PFSK-1 (cell line): ENCODE data around the gene GALNT18.

Source experiments
- FOXP2 ChIP-seq: optimal IDR thresholded peaks from 2 replicates; pipeline ENCODE3; 2011; ENCODE audit warnings: borderline replicate concordance, control low read depth, inconsistent platforms; ENCODE audit not compliant: insufficient read depth; ENCODE audit errors: extremely low read length, extremely low read depth
- POLR2AphosphoS5 ChIP-seq: IDR thresholded peaks from 2 replicates; pipeline ENCODE4 v1.6.1; 2012; ENCODE audit warnings: low read depth, mild to moderate bottlenecking, control low read depth, low read length, moderate library complexity
- SIN3A ChIP-seq: IDR thresholded peaks from 2 replicates; pipeline ENCODE4 v1.6.1; 2012; ENCODE audit warnings: mild to moderate bottlenecking, low read length, moderate library complexity, borderline replicate concordance; ENCODE audit not compliant: insufficient read depth
- TAF1 ChIP-seq: IDR thresholded peaks from 2 replicates; pipeline ENCODE4 v1.6.1; 2012; ENCODE audit warnings: low read length, control low read depth, borderline replicate concordance; ENCODE audit not compliant: insufficient read depth
- TF ChIP-seq, protein P1 (sequence below), 2 experiments: IDR thresholded peaks; 2 replicates each; pipeline versions ENCODE4 v1.6.1 to v1.8.0; 2011 to 2012; ENCODE audit warnings: low read depth in 2 of 2, low read length in 2 of 2, control low read depth in 1 of 2, inconsistent platforms in 1 of 2, mild to moderate bottlenecking in 1 of 2, moderate library complexity in 1 of 2; ENCODE audit not compliant: insufficient read depth in 1 of 2

GALNT18 gene

DNA sequence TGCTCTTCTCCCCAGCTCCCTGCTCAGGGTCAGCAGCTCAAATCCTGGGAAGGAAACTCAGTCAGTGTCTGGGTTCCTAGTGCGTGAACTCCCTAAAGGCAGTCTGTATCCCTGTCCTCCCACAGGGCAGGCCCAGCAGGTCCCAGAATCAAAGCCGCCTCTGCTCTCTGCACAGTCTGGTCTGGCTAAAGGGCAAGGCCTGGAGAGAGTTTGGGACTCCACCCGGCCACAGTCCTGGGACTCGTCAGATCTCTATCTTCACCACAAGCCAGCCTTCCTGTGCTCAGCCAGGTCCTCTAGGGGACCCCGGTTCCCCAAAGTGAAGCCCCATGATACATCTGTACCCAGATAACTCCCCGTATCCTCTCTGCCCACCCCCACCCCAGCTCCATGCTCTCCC lies 212.6 kb downstream of the GALNT18 start:
- no peak for TF ChIP-seq SIN3A
- no peak for TF ChIP-seq TAF1
- no peak for TF ChIP-seq FOXP2
- TF ChIP-seq, protein P1, sequence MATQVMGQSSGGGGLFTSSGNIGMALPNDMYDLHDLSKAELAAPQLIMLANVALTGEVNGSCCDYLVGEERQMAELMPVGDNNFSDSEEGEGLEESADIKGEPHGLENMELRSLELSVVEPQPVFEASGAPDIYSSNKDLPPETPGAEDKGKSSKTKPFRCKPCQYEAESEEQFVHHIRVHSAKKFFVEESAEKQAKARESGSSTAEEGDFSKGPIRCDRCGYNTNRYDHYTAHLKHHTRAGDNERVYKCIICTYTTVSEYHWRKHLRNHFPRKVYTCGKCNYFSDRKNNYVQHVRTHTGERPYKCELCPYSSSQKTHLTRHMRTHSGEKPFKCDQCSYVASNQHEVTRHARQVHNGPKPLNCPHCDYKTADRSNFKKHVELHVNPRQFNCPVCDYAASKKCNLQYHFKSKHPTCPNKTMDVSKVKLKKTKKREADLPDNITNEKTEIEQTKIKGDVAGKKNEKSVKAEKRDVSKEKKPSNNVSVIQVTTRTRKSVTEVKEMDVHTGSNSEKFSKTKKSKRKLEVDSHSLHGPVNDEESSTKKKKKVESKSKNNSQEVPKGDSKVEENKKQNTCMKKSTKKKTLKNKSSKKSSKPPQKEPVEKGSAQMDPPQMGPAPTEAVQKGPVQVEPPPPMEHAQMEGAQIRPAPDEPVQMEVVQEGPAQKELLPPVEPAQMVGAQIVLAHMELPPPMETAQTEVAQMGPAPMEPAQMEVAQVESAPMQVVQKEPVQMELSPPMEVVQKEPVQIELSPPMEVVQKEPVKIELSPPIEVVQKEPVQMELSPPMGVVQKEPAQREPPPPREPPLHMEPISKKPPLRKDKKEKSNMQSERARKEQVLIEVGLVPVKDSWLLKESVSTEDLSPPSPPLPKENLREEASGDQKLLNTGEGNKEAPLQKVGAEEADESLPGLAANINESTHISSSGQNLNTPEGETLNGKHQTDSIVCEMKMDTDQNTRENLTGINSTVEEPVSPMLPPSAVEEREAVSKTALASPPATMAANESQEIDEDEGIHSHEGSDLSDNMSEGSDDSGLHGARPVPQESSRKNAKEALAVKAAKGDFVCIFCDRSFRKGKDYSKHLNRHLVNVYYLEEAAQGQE (IDR thresholded peaks at IDR 0.05; ENCODE audit: insufficient read depth in 1 of 2, low read depth in 2 of 2, low read length in 2 of 2): no peak
- no peak for TF ChIP-seq POLR2AphosphoS5

- no peak for TF ChIP-seq FOXP2
- no peak for TF ChIP-seq SIN3A
Observed at GRCh38 chr11:11408436-11409221, 213.2 kb downstream of the GALNT18 start.

GRCh38 chr11:11407763-11408084 lies 214.1 kb downstream of the GALNT18 start:
- TF ChIP-seq, protein P1 (IDR thresholded peaks at IDR 0.05; ENCODE audit: insufficient read depth in 1 of 2, low read depth in 2 of 2, low read length in 2 of 2): no peak
- no peak for TF ChIP-seq TAF1
- TF ChIP-seq POLR2AphosphoS5: no peak
- TF ChIP-seq FOXP2: no peak
- no peak for TF ChIP-seq SIN3A

- TF ChIP-seq SIN3A (no peak), TAF1 (no peak), POLR2AphosphoS5 (no peak), FOXP2 (no peak)
- TF ChIP-seq, protein P1 (IDR thresholded peaks at IDR 0.05; ENCODE audit: insufficient read depth in 1 of 2, low read depth in 2 of 2, low read length in 2 of 2): no peak
Observed at GRCh38 chr11:11407065-11407762, 214.6 kb downstream of the GALNT18 start.

DNA sequence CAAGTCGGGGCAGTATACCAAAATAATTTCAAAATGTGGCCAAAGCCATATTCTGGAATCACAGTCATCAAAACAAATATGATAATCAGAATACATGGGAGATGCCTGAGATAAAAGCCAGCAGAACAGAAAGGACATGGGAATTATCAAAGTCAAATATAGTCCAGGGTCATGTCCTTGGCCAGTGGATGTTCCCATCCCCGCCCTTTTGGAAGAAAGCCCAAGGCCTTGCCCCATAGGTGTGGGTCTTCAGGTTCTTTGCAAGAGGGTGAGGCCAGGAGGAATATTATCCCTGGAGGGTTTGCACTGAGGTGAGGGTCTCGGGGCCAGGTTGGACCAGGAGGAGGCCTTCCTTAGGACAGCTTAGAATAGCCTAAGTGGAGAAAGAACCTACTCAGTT lies 215.2 kb downstream of the GALNT18 start:
- TF ChIP-seq, protein P1 (IDR thresholded peaks at IDR 0.05; ENCODE audit: insufficient read depth in 1 of 2, low read depth in 2 of 2, low read length in 2 of 2): no peak
- no peak for TF ChIP-seq FOXP2
- no peak for TF ChIP-seq SIN3A
- no peak for TF ChIP-seq TAF1
- no peak for TF ChIP-seq POLR2AphosphoS5
